Measurements from ENCODE around the gene SLC52A3. TPM values are rescaled to one million over a fixed set of nuclear protein-coding genes. Genes with fewer than 3 reads are reported as not detected.

Gene SLC52A3
- total RNA-seq, 2 experiments from 2014 or later = not detected

DNA sequence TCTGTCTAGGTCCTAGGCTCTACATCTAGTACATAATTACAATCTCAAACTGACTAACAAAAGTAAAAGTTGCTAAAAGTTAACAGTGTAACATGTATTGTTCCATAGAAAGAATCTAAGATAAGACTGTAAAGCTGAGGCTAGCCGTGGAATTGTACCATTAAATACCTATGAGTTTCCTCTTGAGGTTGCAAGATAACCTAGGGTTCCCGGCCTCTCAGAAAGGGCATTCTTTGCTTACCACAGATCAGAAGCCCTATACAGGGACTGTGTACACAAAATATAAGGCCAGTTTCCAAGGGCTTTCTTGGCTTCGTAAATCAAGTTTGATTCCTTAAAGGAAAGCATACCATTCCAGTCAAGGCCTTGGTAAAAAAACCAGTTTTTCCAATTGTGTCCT lies 11.5 kb upstream of the SLC52A3 start:
- ATAC-seq = no peak
- H3K27ac Mint-ChIP-seq = no peak overlapping the region
- H3K27me3 Mint-ChIP-seq = peaks cover 6% of the 10 kb centered on the region
- H3K36me3 Mint-ChIP-seq = no peaks in the 10 kb centered on the region
- no peaks in the 10 kb centered on the region for H3K4me1 Mint-ChIP-seq
- H3K4me3 Mint-ChIP-seq = no peak overlapping the region
- H3K9me3 Mint-ChIP-seq (ENCODE audit: low read depth) = peaks cover 11% of the 10 kb centered on the region
- CTCF ChIA-PET = no interaction called here
- no peak for DNase-seq

DNA sequence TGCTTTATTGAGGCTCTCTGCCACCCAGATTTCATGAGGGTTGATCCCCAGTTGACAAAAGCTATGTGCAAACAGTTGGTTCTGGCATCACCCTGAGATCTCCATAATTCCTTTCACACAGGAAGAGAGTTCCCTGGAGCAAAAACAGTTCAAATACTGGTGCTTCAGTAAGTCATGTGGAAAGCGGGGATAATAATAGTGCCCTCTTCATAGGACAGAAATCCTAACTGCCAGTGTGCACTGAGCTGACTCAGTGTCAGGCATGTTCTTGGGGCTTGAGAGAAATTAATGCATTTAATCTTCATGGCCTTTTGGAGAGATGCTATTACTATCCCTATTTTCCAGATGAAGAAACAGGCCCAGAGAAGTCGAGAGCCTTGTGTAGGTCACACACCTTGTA lies 7.9 kb upstream of the SLC52A3 start:
- Mint-ChIP-seq H3K4me3 (no peak overlapping the region), H3K36me3 (no peaks in the 10 kb centered on the region), H3K4me1 (no peaks in the 10 kb centered on the region), H3K27me3 (peaks cover 8% of the 10 kb centered on the region), H3K27ac (no peak overlapping the region), H3K9me3 (ENCODE audit: low read depth) (no peaks in the 10 kb centered on the region)
- no peak for DNase-seq
- ATAC-seq = no peak
- CTCF ChIA-PET = no interaction called here

DNA sequence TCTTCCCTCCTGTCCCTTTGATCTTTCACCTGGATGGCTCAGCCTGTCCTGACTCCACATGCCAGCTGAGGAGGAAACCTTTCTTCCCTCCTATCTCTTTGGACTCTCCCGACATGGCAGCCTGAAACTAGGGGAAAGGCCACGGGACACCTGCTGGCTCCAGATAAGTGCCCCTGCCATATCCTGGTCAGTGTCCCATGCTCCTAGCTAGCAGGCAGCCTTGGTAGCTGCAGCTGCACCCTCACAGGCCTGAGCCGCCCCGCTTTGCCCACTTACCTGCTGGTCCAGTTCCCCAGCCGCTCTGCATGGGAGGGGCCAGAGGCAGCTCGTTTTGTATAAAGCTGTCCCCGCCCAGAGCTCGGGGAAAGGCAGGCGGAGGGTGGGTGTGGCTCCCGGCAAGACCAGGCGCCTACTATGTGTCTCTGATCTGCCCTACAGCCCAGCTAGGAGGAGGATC lies 7.4 kb upstream of the SLC52A3 start:
- Mint-ChIP-seq H3K36me3 (no peaks in the 10 kb centered on the region), H3K27ac (no peak overlapping the region), H3K27me3 (peaks cover 12% of the 10 kb centered on the region), H3K4me1 (no peaks in the 10 kb centered on the region), H3K9me3 (ENCODE audit: low read depth) (no peaks in the 10 kb centered on the region), H3K4me3 (no peak overlapping the region)
- CTCF ChIA-PET = no interaction called here
- ATAC-seq = no peak
- DNase-seq = no peak

DNA sequence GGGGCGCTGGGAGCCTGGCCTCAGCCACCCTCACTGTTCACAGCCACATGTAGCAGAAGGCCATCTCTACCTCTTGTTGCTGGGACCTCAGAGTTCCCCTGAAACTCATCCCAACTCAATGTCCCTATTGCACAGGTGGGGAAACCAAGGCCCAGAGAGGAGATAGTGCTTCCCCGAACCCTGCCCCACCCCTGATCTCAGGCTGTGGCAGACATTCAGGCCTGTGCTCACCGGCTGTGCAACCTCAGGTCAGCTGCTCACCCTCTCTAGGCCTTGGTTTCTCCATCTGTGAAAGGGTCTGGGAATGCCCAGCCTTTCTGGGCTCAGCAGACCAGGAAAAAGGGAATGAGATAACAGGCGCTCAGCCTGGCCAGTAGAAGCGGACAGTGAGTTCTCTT lies 6.4 kb upstream of the SLC52A3 start:
- CTCF ChIA-PET = no interaction called here
- DNase-seq (no peak), ATAC-seq (no peak)
- Mint-ChIP-seq H3K27me3 (peaks cover 12% of the 10 kb centered on the region), H3K4me3 (no peak overlapping the region), H3K36me3 (no peaks in the 10 kb centered on the region), H3K4me1 (no peaks in the 10 kb centered on the region), H3K9me3 (ENCODE audit: low read depth) (no peaks in the 10 kb centered on the region), H3K27ac (no peak overlapping the region)

DNA sequence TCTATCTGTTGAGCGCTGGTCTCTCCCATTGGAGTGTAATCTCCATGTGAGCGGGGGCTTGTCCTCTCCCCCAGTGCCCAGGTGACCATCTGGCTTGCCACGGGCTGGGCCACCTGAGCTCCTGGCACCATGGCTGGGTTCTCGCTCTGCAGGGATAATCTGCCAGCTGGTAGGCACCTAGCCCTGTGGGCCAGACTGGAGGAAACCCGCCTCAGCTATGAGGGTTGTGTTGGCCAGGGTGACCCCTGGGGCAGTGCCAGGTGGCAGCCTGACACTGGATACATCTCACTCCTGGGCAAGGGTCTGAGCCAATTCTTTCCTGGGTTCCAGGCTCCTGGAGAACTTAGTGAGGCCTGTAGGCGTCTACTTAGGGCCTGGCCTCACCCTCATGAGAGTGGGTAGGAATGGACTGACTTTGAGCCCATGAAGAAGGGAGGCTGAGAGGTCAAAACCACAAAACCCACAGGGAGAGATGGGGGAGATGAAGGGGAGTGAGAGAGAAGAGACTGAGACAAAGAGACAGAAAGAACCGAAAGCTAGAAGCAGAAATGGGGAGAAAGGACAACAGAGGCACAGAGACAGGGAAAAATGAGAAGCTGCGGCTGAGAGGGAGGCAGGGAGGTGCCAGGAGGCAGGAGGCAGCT lies 5.8 kb upstream of the SLC52A3 start:
- peaks cover 10% of the 10 kb centered on the region for H3K27me3 Mint-ChIP-seq
- no peaks in the 10 kb centered on the region for H3K36me3 Mint-ChIP-seq
- CTCF ChIA-PET = interaction anchor here (3.4 kb wide), 1 partner anchor 13 kb away, joined by 13 read pairs; no protein-coding TSS in a partner anchor
- no peaks in the 10 kb centered on the region for H3K4me1 Mint-ChIP-seq
- no peaks in the 10 kb centered on the region for H3K9me3 Mint-ChIP-seq (ENCODE audit: low read depth)
- no peak overlapping the region for H3K4me3 Mint-ChIP-seq
- ATAC-seq (no peak), DNase-seq (no peak)
- H3K27ac Mint-ChIP-seq = no peak overlapping the region

DNA sequence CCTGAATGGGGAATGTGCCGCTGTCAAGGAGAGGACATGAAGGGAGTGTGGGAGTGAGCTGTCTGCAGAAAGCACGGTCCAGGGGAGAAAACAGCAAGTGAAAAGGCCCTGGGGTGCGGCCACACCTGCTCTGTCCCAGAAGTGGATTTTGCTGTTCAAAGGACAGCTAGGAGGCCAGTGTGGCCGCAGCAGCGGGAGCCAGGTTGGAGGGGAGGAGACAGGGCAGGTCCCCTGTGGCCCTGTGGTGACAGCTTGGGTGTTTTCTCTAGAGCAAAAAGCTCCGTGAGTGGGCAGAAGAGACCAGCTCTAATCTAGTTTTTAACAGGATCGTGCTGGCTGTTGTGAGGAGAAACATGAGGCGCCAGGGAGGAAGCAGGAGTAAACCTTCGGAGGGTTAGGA lies 4.5 kb upstream of the SLC52A3 start:
- DNase-seq (no peak), ATAC-seq (no peak)
- Mint-ChIP-seq H3K36me3 (no peaks in the 10 kb centered on the region), H3K27me3 (peaks cover 10% of the 10 kb centered on the region), H3K27ac (no peak overlapping the region), H3K4me3 (no peak overlapping the region), H3K4me1 (no peaks in the 10 kb centered on the region), H3K9me3 (ENCODE audit: low read depth) (no peaks in the 10 kb centered on the region)
- CTCF ChIA-PET = interaction anchor here (1.3 to 3.4 kb wide), 2 partner anchors 11 to 183 kb away, joined by 3 to 13 read pairs; no protein-coding TSS in a partner anchor

DNA sequence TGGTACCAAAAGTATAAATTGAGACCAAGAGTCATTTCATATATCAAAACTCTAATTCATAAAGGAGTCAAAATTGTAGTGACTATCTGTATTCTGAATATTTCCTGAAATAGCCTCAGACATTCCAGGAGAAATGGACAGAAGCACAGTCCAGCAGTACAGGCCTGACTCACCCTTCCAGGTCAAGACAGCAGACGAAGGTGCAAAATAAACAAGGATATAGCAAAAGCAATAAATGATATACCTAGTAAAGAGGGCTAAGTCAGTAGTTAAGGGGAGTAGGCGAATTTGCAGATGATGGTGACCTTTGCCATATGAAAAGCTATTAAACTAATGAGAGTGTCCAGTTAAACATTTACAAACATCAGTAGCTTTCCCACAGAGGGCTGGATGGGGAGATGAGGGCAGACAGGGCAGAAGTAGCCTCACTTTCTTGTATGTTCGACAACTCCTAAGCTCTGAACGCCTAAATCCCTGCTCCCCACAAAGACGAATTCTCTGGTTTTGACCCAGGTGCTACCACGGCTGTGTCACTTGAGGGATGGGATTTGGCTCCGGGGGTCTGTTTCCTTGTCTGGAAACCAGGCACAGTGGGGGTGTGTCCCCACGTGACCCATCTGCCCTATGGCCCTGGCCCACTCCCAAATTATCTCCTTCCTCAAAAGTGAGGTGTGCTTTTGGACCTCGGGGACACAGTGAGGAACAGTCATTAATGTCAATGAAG lies 3.6 kb upstream of the SLC52A3 start:
- ATAC-seq = no peak
- Mint-ChIP-seq H3K9me3 (ENCODE audit: low read depth) (no peaks in the 10 kb centered on the region), H3K4me1 (no peaks in the 10 kb centered on the region), H3K36me3 (no peaks in the 10 kb centered on the region), H3K27ac (no peak overlapping the region), H3K4me3 (no peak overlapping the region), H3K27me3 (peaks cover 10% of the 10 kb centered on the region)
- DNase-seq = no peak
- CTCF ChIA-PET = interaction anchor here (1.3 to 3.4 kb wide), 2 partner anchors 11 to 184 kb away, joined by 3 to 13 read pairs; no protein-coding TSS in a partner anchor

DNA sequence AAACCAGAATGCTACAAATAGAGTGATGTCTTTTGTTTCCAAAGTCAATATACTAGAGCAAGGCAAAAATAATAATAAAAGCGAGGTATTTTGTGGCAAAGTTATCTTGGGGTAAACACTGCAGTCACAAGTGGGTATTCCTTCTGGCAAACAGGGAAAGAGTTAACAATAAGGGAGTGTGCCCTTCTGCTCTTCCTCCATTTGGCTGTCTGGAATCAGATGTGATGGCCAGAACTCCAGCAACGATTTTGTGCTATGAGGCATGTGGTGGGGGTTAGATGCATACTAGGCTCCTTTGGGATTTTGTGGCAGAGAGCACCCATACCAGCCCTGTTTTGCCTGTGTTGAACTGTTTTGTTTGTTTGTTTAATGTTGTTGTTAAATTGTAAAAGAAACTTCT lies 2.4 kb upstream of the SLC52A3 start:
- Mint-ChIP-seq H3K9me3 (ENCODE audit: low read depth) (no peaks in the 10 kb centered on the region), H3K4me3 (no peak overlapping the region), H3K4me1 (no peaks in the 10 kb centered on the region), H3K27ac (no peak overlapping the region), H3K27me3 (peaks cover 10% of the 10 kb centered on the region), H3K36me3 (no peaks in the 10 kb centered on the region)
- CTCF ChIA-PET = no interaction called here
- no peak for DNase-seq
- ATAC-seq = no peak

DNA sequence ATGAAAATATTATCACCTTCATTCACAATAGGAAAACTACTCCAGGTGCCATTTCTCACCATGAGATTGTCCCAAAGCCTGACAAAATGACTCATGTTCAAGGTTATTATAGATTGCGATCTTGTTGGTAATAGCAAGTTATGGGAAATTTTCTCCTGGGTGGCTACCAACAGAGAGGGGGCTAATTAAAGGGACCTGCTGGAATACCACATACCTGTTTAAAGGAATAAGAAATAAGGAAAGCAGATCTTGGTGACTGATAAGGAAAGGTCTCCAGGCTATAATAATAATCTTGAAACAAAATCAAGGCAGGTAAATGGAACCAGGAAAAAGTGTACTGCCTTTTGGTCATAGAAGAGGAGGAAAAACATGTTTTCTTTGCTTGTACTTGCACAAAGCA lies 1.4 kb downstream of the SLC52A3 start:
- Mint-ChIP-seq H3K4me1 (no peaks in the 10 kb centered on the region), H3K36me3 (no peaks in the 10 kb centered on the region), H3K9me3 (ENCODE audit: low read depth) (no peaks in the 10 kb centered on the region), H3K4me3 (no peak overlapping the region), H3K27ac (no peak overlapping the region), H3K27me3 (peaks cover 10% of the 10 kb centered on the region)
- CTCF ChIA-PET = interaction anchor here (1.5 kb wide), 1 partner anchor 50 kb away, joined by 3 read pairs; no protein-coding TSS in a partner anchor
- DNase-seq = no peak
- ATAC-seq = no peak

DNA sequence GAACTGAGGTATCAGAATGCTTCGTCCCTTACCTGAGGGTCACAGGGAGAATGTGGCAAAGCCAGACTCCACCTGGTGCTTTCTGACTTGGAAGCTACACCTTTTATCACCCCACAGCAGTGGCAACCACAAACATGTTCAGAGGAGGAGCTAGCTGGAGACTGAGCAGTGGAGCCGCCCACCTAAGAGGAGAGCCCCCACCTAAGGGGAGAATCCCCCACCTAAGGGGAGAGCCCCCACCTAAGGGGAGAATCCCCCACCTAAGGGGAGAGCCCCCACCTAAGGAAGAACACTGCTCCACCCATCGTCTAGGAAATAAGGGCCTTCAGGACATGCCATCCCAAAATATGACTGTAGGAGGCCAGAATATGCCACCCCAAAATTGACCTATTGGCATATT lies 4.0 kb downstream of the SLC52A3 start:
- Mint-ChIP-seq H3K27ac (no peak overlapping the region), H3K27me3 (peaks cover 7% of the 10 kb centered on the region), H3K4me3 (no peak overlapping the region), H3K4me1 (no peaks in the 10 kb centered on the region), H3K9me3 (ENCODE audit: low read depth) (no peaks in the 10 kb centered on the region), H3K36me3 (no peaks in the 10 kb centered on the region)
- DNase-seq = no peak
- ATAC-seq = no peak
- CTCF ChIA-PET = no interaction called here

DNA sequence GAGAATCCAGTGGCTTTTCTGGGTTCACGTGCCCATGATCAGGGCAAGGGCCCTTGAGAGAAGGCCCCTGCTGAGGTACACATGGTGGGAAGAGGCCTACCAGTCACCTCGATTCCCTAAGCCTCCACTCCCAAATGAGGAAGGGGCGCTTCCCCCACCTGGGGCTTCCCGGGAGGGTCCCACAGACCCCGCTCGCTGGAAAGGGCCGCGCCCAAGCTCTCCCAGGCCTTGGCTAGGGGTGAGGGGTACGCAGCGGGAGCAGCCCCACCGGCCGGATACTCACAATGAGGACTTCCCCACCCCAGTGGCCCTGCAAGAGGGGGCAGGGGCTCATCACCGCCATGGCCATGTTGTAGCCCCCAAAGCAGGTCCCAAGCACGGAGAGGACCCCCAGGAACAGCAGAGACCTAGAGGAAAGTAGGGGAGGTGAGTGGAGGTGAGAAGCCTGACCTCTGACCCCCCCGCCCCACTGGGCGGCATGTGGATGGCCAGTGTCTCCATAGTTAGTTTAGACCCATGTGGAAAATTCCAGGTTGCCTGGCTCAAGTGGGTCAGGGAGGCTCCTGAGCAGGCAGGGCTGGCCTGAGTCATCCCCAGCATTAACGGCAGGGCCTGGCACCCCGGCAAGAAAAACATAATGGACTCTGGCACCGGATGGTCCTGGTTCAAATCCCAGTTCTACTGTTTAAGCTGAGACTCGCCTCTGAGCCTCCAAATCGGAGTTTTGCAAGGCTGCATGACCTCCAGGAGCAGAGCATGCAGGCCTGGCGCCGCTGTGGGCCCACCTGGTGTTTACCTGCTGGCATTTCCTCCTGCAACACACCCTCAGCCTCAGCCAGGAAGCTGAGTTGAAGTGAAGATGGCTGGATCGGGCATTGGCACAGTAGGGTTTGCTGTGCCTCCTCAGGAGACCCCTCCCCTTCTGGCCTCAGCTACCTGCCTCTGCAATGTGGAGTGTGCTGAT lies 6.6 kb downstream of the SLC52A3 start:
- Mint-ChIP-seq H3K27ac (no peak overlapping the region), H3K27me3 (peaks cover 12% of the 10 kb centered on the region), H3K4me3 (no peak overlapping the region), H3K4me1 (no peaks in the 10 kb centered on the region), H3K36me3 (no peaks in the 10 kb centered on the region), H3K9me3 (ENCODE audit: low read depth) (no peaks in the 10 kb centered on the region)
- CTCF ChIA-PET = interaction anchor here (0.6 to 2.1 kb wide), 9 partner anchors 8 to 217 kb away, joined by 3 to 13 read pairs (median 3); no protein-coding TSS in a partner anchor
- DNase-seq = no peak
- ATAC-seq = no peak

DNA sequence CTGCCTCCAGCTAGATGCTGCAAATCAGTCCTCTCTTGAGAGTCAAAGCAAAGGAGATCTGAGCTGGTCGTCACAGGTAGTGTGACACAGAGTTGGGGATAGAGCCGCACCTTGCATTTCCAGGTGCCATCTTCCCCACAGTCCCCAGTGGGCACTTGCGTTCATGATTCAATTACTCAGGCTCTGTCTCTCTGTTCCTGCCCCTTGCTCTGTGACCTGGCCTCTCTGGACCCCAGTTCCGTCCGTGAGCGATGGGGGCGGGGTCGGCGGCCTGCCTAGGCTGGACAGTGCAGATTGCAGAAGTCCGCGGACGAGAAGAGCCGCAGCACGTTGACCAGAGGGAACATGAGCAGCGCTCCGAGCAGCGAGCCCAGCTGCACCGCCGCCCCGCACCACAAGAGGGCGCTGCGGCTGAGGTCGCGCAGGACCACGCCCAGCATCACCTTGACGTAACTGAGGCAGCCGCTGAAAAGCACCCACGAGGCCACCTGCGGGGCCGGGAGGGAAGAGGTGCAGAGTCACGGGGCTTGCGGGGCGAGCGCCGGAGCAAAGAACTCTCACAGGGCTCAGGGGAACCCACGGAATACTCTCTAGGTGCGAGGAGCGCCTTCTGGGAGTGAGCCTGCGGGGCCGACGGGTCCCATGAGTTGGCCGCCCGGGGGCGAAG lies 7.4 kb downstream of the SLC52A3 start:
- CTCF ChIA-PET = interaction anchor here (0.6 to 2.1 kb wide), 9 partner anchors 9 to 216 kb away, joined by 3 to 13 read pairs (median 3); no protein-coding TSS in a partner anchor
- Mint-ChIP-seq H3K4me3 (no peak overlapping the region), H3K27me3 (peaks cover 12% of the 10 kb centered on the region), H3K36me3 (no peaks in the 10 kb centered on the region), H3K9me3 (ENCODE audit: low read depth) (no peaks in the 10 kb centered on the region), H3K27ac (no peak overlapping the region), H3K4me1 (no peaks in the 10 kb centered on the region)
- ATAC-seq = peak; percentile 58
- DNase-seq = peak; percentile 48

DNA sequence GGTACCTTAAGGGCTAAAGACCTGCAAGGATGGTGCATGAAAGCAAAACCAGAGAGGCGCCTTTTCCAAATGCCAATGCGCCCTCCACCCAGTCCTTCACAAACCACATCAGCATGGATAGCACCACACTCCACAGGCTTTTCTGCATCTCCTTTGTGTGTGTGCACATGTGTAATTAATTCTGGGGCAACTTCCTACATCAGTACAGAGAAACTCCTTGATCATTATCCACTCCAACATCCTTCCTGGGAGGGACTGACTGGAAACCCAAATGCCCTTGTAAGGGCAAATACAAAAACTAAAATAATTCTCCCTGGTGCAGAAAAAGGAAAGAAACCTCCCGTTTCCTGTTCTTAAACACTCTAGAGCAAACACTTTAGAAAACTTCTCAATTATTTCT lies 10.8 kb downstream of the SLC52A3 start:
- H3K9me3 Mint-ChIP-seq (ENCODE audit: low read depth) = no peaks in the 10 kb centered on the region
- H3K4me3 Mint-ChIP-seq = no peak overlapping the region
- H3K36me3 Mint-ChIP-seq = no peaks in the 10 kb centered on the region
- CTCF ChIA-PET = no interaction called here
- peaks cover 3% of the 10 kb centered on the region for H3K4me1 Mint-ChIP-seq
- ATAC-seq (no peak), DNase-seq (no peak)
- no peak overlapping the region for H3K27ac Mint-ChIP-seq
- peaks cover 12% of the 10 kb centered on the region for H3K27me3 Mint-ChIP-seq
